Measurements from ENCODE around the gene CDH13.

The CDH13 gene

DNA sequence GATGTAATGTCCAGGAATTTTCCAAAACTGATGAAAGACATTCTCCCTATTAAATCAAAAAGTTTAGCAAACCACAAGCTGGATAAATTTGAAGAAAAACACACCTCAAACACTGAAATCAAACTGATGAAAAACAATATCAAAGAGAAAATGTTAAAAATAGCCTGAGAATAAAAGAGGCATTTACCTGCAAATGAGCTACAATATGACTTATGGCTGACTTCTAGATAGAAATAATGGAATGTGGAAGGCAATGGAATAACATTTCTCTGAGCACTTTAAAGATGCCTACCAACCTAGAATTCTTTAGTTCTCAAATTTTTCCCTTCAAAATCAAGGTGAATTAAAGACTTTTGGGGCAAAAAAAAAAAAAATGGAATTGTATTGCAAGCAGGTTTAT is 1128.6 kb downstream of the CDH13 start:
- ChIA-PET CTCF (no interaction called here), POLR2A (no interaction called here)
- TF ChIP-seq, protein P1, sequence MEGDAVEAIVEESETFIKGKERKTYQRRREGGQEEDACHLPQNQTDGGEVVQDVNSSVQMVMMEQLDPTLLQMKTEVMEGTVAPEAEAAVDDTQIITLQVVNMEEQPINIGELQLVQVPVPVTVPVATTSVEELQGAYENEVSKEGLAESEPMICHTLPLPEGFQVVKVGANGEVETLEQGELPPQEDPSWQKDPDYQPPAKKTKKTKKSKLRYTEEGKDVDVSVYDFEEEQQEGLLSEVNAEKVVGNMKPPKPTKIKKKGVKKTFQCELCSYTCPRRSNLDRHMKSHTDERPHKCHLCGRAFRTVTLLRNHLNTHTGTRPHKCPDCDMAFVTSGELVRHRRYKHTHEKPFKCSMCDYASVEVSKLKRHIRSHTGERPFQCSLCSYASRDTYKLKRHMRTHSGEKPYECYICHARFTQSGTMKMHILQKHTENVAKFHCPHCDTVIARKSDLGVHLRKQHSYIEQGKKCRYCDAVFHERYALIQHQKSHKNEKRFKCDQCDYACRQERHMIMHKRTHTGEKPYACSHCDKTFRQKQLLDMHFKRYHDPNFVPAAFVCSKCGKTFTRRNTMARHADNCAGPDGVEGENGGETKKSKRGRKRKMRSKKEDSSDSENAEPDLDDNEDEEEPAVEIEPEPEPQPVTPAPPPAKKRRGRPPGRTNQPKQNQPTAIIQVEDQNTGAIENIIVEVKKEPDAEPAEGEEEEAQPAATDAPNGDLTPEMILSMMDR (IDR thresholded peaks at IDR 0.05; ENCODE audit: control extremely low read depth, extremely low read depth, low read depth, missing control alignments), result no peak

DNA sequence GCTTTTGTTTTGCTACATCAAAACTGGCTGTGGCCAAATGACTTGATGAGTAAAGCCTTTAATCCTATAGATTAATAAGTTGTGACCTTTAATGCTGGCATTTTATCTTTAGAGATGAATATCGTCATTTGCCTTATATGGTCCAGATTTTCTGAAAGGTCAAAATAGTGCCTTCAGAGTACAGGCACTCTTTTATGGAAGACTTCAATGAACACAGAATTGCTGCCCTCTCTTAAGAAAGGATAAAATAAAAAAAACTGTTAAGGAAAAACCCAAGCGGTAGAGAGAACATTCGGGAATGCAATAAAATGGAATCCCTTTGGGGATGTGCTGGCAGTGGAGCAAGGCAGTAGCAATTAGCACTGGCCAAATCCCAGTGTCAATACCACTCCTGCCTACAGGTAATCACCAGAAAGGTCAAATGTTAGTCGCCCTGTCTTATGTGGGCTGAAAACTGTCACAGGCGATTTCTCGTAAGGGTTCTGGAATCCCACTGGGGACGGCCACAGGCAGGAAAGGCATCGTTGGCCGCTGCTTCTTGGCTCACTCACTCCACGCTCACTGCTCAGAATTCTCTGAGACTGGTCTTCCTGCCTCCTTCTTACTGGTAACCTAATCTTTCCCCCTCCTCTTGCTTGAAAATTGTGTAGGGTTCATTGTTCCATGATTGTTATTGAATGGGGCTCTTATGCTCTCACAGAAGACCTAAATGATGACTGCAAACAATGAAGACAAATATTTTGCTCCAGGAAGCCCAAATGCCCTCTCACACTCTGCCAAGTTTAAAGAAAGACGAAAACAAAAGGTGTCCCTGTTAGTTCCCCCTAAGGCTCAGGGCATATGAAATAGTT is 1135.6 kb downstream of the CDH13 start:
- DNase-seq (ENCODE audit: extremely low spot score), result no peak
- CTCF ChIA-PET, result no interaction called here
- TF ChIP-seq, protein P1 (IDR thresholded peaks at IDR 0.05; ENCODE audit: control extremely low read depth, extremely low read depth, low read depth, missing control alignments), result no peak
- POLR2A ChIA-PET, result no interaction called here

More for the DNA sequence above, 1128.6 kb downstream of the CDH13 start:
- DNase-seq (ENCODE audit: extremely low spot score), result no peak

DNA sequence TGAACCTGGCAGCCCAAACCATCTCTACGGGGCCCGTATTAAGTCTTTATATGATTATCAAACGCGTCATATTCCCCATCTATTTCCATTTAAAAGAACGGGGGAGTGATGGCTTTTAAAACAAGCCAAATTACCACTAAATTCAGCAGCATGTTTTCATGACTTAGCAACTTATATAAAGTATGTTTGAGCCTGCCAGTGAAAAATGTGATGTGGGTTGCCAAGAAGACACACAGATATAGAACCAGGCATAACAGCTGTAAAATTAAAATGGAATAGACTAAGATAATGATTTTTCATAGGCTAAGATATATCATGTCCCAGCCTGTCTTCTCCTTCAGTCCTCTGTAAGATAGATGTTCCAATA is 1136.2 kb downstream of the CDH13 start:
- CTCF ChIA-PET, result no interaction called here
- TF ChIP-seq, protein P1 (IDR thresholded peaks at IDR 0.05; ENCODE audit: control extremely low read depth, extremely low read depth, low read depth, missing control alignments), result no peak
- POLR2A ChIA-PET, result no interaction called here
- no peak for DNase-seq (ENCODE audit: extremely low spot score)

DNA sequence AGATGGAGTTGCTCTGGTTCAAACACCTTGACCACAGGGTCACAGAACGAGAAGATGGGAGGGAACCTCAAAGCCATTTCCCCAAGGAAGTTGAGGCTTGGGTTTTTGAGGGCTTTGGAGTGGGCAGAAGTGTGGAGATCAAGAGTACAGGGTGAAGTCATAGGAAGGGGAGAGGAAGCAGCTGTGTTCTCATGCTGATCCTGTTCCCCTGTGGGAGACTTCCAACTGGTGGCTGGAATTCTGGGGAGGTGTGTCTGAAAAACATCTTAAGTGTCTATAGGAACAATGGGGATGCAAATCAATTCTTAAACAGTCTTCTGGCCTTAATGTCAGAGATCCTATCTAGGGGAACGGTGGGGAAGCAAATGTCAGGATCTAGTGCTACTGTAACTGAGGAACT is 1142.2 kb downstream of the CDH13 start:
- ChIA-PET POLR2A (no interaction called here), CTCF (no interaction called here)
- TF ChIP-seq, protein P1 (IDR thresholded peaks at IDR 0.05; ENCODE audit: control extremely low read depth, extremely low read depth, low read depth, missing control alignments), result no peak
- no peak for DNase-seq (ENCODE audit: extremely low spot score)

DNA sequence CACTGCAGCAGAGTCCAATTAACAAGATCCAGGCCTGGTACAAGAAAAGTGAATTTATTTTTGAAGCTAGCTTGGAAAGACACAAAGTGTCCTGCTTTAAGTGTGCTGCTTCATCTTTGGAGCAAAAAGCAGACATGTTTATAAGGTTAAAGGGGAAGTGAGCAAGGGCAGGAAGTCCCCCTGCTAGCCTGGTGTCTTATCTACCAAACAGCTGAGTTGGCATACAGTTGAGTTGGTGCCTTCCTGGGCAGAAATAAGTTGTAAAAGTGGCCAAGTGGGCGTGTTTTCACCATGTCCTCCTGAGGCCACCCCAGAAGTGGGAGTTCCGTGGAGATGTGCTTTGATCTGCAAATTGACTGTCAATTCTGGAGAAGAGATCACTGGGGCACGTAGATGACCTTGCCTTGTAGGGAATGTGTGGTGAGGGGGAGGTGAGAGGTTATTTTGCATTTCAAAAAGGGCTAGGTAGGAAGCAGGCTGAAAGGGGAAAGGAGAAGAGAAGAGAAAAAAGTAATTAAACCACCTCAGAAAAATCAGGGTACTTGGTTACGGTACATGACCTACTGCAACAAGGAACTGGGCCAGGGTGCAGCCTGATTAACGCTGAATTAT is 1142.7 kb downstream of the CDH13 start:
- POLR2A ChIA-PET, result no interaction called here

DNA sequence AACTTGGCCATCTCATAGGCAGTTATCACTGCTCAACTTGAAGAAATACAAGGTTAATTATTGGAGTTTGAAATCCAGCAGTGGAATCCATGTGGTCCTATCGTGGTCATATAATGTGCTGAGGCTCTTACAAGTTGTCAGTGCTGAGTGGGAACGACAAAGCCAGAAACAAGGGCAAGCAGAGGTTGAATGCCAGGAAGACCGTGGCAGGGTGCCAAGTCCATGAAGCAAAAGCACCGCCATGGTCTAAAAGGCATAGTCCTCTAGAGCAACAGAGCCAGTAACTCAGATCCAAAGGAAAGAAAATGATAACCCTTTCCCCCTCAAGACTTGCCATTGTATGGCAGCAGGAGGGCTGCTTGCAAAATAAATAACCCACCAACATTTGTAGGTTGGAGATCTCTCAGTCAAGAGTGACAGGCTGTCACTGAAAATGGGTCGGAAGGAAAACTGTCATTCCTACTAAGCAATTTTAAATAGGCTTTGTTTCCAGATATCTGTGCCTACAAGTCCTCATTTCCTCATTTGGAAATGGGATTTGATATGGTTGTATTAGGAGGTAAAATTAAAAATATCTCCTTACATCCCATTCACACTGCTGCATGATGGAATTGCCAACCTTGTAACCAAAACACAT is 1144.7 kb downstream of the CDH13 start:
- DNase-seq (ENCODE audit: extremely low spot score), result no peak
- ChIA-PET POLR2A (no interaction called here), CTCF (no interaction called here)
- TF ChIP-seq, protein P1 (IDR thresholded peaks at IDR 0.05; ENCODE audit: control extremely low read depth, extremely low read depth, low read depth, missing control alignments), result no peak

More for the DNA sequence above, 1142.7 kb downstream of the CDH13 start:
- TF ChIP-seq, protein P1 (IDR thresholded peaks at IDR 0.05; ENCODE audit: control extremely low read depth, extremely low read depth, low read depth, missing control alignments), result no peak
- CTCF ChIA-PET, result no interaction called here
- no peak for DNase-seq (ENCODE audit: extremely low spot score)

All from GM10248 (cell line).